ENCODE measurements around the gene SHOC1. TPM values are rescaled to one million over a fixed set of nuclear protein-coding genes. Genes with fewer than 3 reads are reported as not detected.
"Not testable (repeated sequence)": the region's sequence is repeated elsewhere in the genome, so short reads cannot be mapped to it uniquely, and the experiment has no call there.

SHOC1 gene
- total RNA-seq, 1 donor from 2014 or later: not detected

DNA sequence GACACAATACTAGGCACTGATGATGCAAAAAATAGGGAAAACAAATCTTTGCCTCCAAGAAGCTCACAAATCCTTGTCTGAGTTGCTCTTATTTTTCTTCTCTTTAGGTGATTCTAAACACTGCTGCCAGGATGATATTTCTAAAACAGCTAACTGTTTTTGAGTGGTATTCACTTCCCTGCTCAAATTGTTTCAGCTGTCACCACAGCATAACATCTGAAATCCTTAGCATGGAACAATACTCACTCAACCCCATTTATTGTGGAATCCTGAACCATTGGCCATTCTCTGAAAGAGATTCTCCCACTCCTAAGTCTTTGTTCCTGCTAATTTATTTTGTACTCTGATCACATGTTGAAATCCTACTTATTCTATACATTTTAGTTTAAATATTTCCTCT, 4.8 kb upstream of the SHOC1 start:
- DNase-seq (ENCODE audit: low read depth, low spot score): no peak
- H3K36me3 Mint-ChIP-seq (ENCODE audit: low read depth): no peaks in the 10 kb centered on the region
- TF ChIP-seq CTCF (conservative IDR thresholded peaks at IDR 0.05): no peak
- no peak overlapping the region for H3K4me3 Mint-ChIP-seq
- H3K27ac Mint-ChIP-seq (ENCODE audit: unreplicated experiment): no peak overlapping the region
- peaks cover 3% of the 10 kb centered on the region for H3K9me3 Mint-ChIP-seq
- H3K27me3 Mint-ChIP-seq (ENCODE audit: low read depth): no peaks in the 10 kb centered on the region
- H3K4me1 Mint-ChIP-seq: no peaks in the 10 kb centered on the region

GRCh38 chr9:111798786-111799185, 4.0 kb upstream of the SHOC1 start:
- TF ChIP-seq CTCF (conservative IDR thresholded peaks at IDR 0.05): no peak
- no peaks in the 10 kb centered on the region for H3K27me3 Mint-ChIP-seq (ENCODE audit: low read depth)
- no peak overlapping the region for H3K4me3 Mint-ChIP-seq
- no peaks in the 10 kb centered on the region for H3K4me1 Mint-ChIP-seq
- no peaks in the 10 kb centered on the region for H3K36me3 Mint-ChIP-seq (ENCODE audit: low read depth)
- DNase-seq (ENCODE audit: low read depth, low spot score): no peak
- peaks cover 3% of the 10 kb centered on the region for H3K9me3 Mint-ChIP-seq
- H3K27ac Mint-ChIP-seq (ENCODE audit: unreplicated experiment): no peak overlapping the region

DNA sequence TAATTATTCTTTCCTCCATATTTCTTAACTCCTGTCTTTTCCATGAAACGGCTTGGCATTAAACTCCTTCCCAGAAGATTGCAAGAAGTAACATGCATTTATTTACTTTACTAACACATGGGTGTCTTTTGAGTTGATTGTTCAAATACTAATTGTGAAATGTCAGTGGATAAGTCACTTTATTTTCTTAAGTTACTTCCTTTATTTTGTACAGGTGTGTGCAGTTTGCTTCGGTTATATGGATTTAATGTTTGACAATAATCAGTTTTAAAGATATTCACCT, 761 bp upstream of the SHOC1 start:
- H3K4me1 Mint-ChIP-seq: no peaks in the 10 kb centered on the region
- no peaks in the 10 kb centered on the region for H3K36me3 Mint-ChIP-seq (ENCODE audit: low read depth)
- H3K4me3 Mint-ChIP-seq: no peak overlapping the region
- H3K27ac Mint-ChIP-seq (ENCODE audit: unreplicated experiment): peak overlapping the region; percentile 58
- no peaks in the 10 kb centered on the region for H3K27me3 Mint-ChIP-seq (ENCODE audit: low read depth)
- no peak for TF ChIP-seq CTCF (conservative IDR thresholded peaks at IDR 0.05)
- no peak for DNase-seq (ENCODE audit: low read depth, low spot score)
- peaks cover 3% of the 10 kb centered on the region for H3K9me3 Mint-ChIP-seq

- not testable (repeated sequence) for H3K27me3 Mint-ChIP-seq (ENCODE audit: low read depth); H3K9me3 Mint-ChIP-seq; H3K27ac Mint-ChIP-seq (ENCODE audit: unreplicated experiment); H3K4me1 Mint-ChIP-seq; H3K4me3 Mint-ChIP-seq; DNase-seq (ENCODE audit: low read depth, low spot score); H3K36me3 Mint-ChIP-seq (ENCODE audit: low read depth)
Observed at GRCh38 chr9:111791821-111792220, 2.9 kb downstream of the SHOC1 start.

GRCh38 chr9:111789881-111790280, 4.9 kb downstream of the SHOC1 start:
- Mint-ChIP-seq H3K27me3 (ENCODE audit: low read depth) (no peaks in the 10 kb centered on the region), H3K36me3 (ENCODE audit: low read depth) (peaks cover 5% of the 10 kb centered on the region), H3K4me3 (no peak overlapping the region), H3K9me3 (peaks cover 3% of the 10 kb centered on the region), H3K4me1 (no peaks in the 10 kb centered on the region), H3K27ac (ENCODE audit: unreplicated experiment) (no peak overlapping the region)
- no peak for TF ChIP-seq CTCF (conservative IDR thresholded peaks at IDR 0.05)
- DNase-seq (ENCODE audit: low read depth, low spot score): no peak

GRCh38 chr9:111783857-111784256, 10.9 kb downstream of the SHOC1 start:
- H3K27ac Mint-ChIP-seq (ENCODE audit: unreplicated experiment): no peak overlapping the region
- DNase-seq (ENCODE audit: low read depth, low spot score): no peak
- peaks cover 3% of the 10 kb centered on the region for H3K9me3 Mint-ChIP-seq
- peaks cover 5% of the 10 kb centered on the region for H3K36me3 Mint-ChIP-seq (ENCODE audit: low read depth)
- TF ChIP-seq CTCF (conservative IDR thresholded peaks at IDR 0.05): no peak
- H3K4me1 Mint-ChIP-seq: no peaks in the 10 kb centered on the region
- no peak overlapping the region for H3K4me3 Mint-ChIP-seq
- no peaks in the 10 kb centered on the region for H3K27me3 Mint-ChIP-seq (ENCODE audit: low read depth)

All from neural crest cell (in vitro differentiated cells).